C4-2B (cell line): ENCODE measurements around the gene OLA1.

Experiments used
- CTCF ChIP-seq: fragments of 450-650 bp; conservative IDR thresholded peaks from 2 replicates; pipeline ENCODE4 v1.5.1; 2017; ENCODE audit warnings: mild to moderate bottlenecking
- ZFX ChIP-seq: fragments of 450-650 bp; IDR thresholded peaks from 2 replicates; pipeline ENCODE4 v1.6.1; 2017

GRCh38 chr2:174161490-174161889, 86.8 kb downstream of the OLA1 start:
- TF ChIP-seq CTCF (no peak), ZFX (no peak)
